ENCODE data around the gene SLC22A2.
A peak's percentile ranks its signal among the peaks of the same experiment; 100 is the strongest.

SLC22A2 gene

DNA sequence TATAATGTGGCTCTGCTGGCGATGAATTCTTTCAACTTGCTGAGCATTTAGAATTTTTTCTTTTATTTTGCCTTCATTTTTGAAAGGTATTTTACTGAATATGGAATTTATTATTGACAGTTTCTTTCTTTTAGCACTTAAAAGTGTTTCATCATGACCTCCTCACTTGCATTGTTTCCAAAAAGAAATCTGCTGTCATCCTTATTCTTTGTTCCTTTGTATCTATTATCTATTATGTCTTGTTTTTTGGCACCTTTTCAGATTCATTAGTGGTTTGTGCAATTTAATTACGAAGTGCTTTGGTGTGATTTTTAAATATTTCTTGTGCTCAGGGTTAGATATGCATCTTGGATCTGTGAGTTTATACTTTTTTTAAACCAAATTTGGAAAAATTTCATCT is 26.0 kb upstream of the SLC22A2 start:
- no peak overlapping the region for H3K27ac ChIP-seq (replicated peaks; ENCODE audit: low read length)
- H2AK5ac ChIP-seq (ENCODE audit: low read depth, low read length), result no peak overlapping the region
- no peak overlapping the region for H4K91ac ChIP-seq (ENCODE audit: low read depth, low read length, poor library complexity)
- H3K36me3 ChIP-seq (replicated peaks in 1 of 2; ENCODE audit: control insufficient read depth in 2 of 2, insufficient read depth in 2 of 2, low read length in 2 of 2), result no peaks in the 10 kb centered on the region
- H2BK15ac ChIP-seq (ENCODE audit: low read length), result no peak overlapping the region
- H3K4me1 ChIP-seq (ENCODE audit: control insufficient read depth in 2 of 2, insufficient read depth in 1 of 2, low read depth in 1 of 2, low read length in 2 of 2), result no peaks in the 10 kb centered on the region
- H2BK5ac ChIP-seq (ENCODE audit: low read length), result no peak overlapping the region
- H3K4me2 ChIP-seq (ENCODE audit: insufficient read depth, low read length, poor library complexity, severe bottlenecking), result no peak overlapping the region
- H3K79me1 ChIP-seq (ENCODE audit: low read depth, low read length), result no peaks in the 10 kb centered on the region
- no peak overlapping the region for H2BK120ac ChIP-seq (ENCODE audit: low read depth, low read length)
- no peak overlapping the region for H3K9ac ChIP-seq (ENCODE audit: low read depth, low read length, poor library complexity)
- WGBS, 2 donors (ENCODE audit: extremely low coverage in 2 of 2, insufficient read length in 2 of 2, insufficient replicate concordance in 1 of 2), result no CpG with 5 or more reads among the region's 2 CpGs
- H3K14ac ChIP-seq (ENCODE audit: low read length), result no peak overlapping the region
- no peaks in the 10 kb centered on the region for H3K9me3 ChIP-seq (replicated peaks in 1 of 2; ENCODE audit: control insufficient read depth in 2 of 2, insufficient read depth in 1 of 2, low read depth in 1 of 2, low read length in 2 of 2)
- no peak overlapping the region for H2BK12ac ChIP-seq (ENCODE audit: low read length)
- no peak overlapping the region for H3K4ac ChIP-seq (ENCODE audit: low read length)
- no peaks in the 10 kb centered on the region for H3K27me3 ChIP-seq (ENCODE audit: control insufficient read depth in 3 of 3, insufficient read depth in 3 of 3, low read depth in 1 of 3, low read length in 3 of 3)
- H3K4me3 ChIP-seq (ENCODE audit: low read length in 2 of 2), result no peak overlapping the region
- no peak overlapping the region for H3K23ac ChIP-seq (ENCODE audit: low read depth, low read length, poor library complexity)
- no peak for DNase-seq (ENCODE audit: low spot score)
- H3K18ac ChIP-seq (ENCODE audit: low read length), result no peak overlapping the region
- H4K8ac ChIP-seq (ENCODE audit: low read depth, low read length), result no peak overlapping the region
- no peak overlapping the region for H2AFZ ChIP-seq (ENCODE audit: low read length)

DNA sequence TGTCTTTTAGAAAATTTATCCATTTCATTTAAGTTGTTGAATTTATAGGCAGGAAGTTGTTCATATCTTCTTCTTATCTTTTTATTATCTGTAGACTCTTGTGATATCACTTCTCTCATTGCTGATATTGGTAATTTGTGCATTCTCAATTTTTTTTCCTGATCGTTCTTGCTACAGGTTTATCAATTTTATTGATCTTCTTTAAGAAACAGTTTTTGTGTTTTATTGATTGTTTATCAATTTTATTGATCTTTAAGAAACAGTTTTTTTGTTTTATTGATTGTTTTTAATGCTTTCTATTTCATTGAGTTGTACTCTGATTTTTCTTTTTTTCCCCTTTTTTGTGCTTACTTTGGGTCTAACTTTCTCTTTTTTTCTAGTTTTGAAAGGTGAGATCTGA is 23.8 kb upstream of the SLC22A2 start:
- H2BK12ac ChIP-seq (ENCODE audit: low read length), result no peak overlapping the region
- no peak overlapping the region for H3K4me3 ChIP-seq (ENCODE audit: low read length in 2 of 2)
- H3K9ac ChIP-seq (ENCODE audit: low read depth, low read length, poor library complexity), result no peak overlapping the region
- H2BK15ac ChIP-seq (ENCODE audit: low read length), result no peak overlapping the region
- no peak overlapping the region for H3K4me2 ChIP-seq (ENCODE audit: insufficient read depth, low read length, poor library complexity, severe bottlenecking)
- no peak overlapping the region for H3K27ac ChIP-seq (replicated peaks; ENCODE audit: low read length)
- H3K4ac ChIP-seq (ENCODE audit: low read length), result no peak overlapping the region
- H3K14ac ChIP-seq (ENCODE audit: low read length), result no peak overlapping the region
- H3K27me3 ChIP-seq (ENCODE audit: control insufficient read depth in 3 of 3, insufficient read depth in 3 of 3, low read depth in 1 of 3, low read length in 3 of 3), result no peaks in the 10 kb centered on the region
- H3K79me1 ChIP-seq (ENCODE audit: low read depth, low read length), result no peaks in the 10 kb centered on the region
- H4K8ac ChIP-seq (ENCODE audit: low read depth, low read length), result no peak overlapping the region
- H3K9me3 ChIP-seq (replicated peaks in 1 of 2; ENCODE audit: control insufficient read depth in 2 of 2, insufficient read depth in 1 of 2, low read depth in 1 of 2, low read length in 2 of 2), result no peaks in the 10 kb centered on the region
- no peak overlapping the region for H3K23ac ChIP-seq (ENCODE audit: low read depth, low read length, poor library complexity)
- no peak overlapping the region for H2AK5ac ChIP-seq (ENCODE audit: low read depth, low read length)
- H2BK5ac ChIP-seq (ENCODE audit: low read length), result no peak overlapping the region
- WGBS, 2 donors (ENCODE audit: extremely low coverage in 2 of 2, insufficient read length in 2 of 2, insufficient replicate concordance in 1 of 2), result no CpG with 5 or more reads among the region's 1 CpG
- no peaks in the 10 kb centered on the region for H3K36me3 ChIP-seq (replicated peaks in 1 of 2; ENCODE audit: control insufficient read depth in 2 of 2, insufficient read depth in 2 of 2, low read length in 2 of 2)
- H2AFZ ChIP-seq (ENCODE audit: low read length), result no peak overlapping the region
- H2BK120ac ChIP-seq (ENCODE audit: low read depth, low read length), result no peak overlapping the region
- H3K18ac ChIP-seq (ENCODE audit: low read length), result no peak overlapping the region
- no peak for DNase-seq (ENCODE audit: low spot score)
- no peak overlapping the region for H4K91ac ChIP-seq (ENCODE audit: low read depth, low read length, poor library complexity)
- H3K4me1 ChIP-seq (ENCODE audit: control insufficient read depth in 2 of 2, insufficient read depth in 1 of 2, low read depth in 1 of 2, low read length in 2 of 2), result no peaks in the 10 kb centered on the region

DNA sequence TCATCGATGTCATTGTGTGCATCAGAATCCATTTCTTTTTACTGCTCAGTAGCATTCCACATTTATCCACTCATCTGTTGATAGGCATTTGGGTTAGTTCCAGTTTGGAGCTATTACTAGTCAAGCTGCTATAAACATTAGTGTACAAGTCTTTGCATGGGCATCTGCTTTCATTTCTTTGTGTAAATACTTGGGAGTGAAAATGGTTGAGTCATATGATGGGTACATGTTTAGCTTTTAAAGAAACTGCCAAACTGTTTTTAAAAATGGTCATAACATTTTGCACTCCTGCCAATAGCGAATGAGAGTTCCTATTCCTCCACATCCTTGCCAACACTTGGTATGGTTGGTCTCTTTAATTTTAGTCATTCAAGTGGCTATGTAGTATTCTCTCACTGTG is 21.2 kb upstream of the SLC22A2 start:
- no peak overlapping the region for H2BK120ac ChIP-seq (ENCODE audit: low read depth, low read length)
- no peak overlapping the region for H3K9ac ChIP-seq (ENCODE audit: low read depth, low read length, poor library complexity)
- H3K4me2 ChIP-seq (ENCODE audit: insufficient read depth, low read length, poor library complexity, severe bottlenecking), result no peak overlapping the region
- no peak overlapping the region for H2AK5ac ChIP-seq (ENCODE audit: low read depth, low read length)
- H3K36me3 ChIP-seq (replicated peaks in 1 of 2; ENCODE audit: control insufficient read depth in 2 of 2, insufficient read depth in 2 of 2, low read length in 2 of 2), result no peaks in the 10 kb centered on the region
- no peaks in the 10 kb centered on the region for H3K9me3 ChIP-seq (replicated peaks in 1 of 2; ENCODE audit: control insufficient read depth in 2 of 2, insufficient read depth in 1 of 2, low read depth in 1 of 2, low read length in 2 of 2)
- WGBS, 2 donors (ENCODE audit: extremely low coverage in 2 of 2, insufficient read length in 2 of 2, insufficient replicate concordance in 1 of 2), result no CpG with 5 or more reads among the region's 2 CpGs
- H3K23ac ChIP-seq (ENCODE audit: low read depth, low read length, poor library complexity), result no peak overlapping the region
- no peak overlapping the region for H2BK5ac ChIP-seq (ENCODE audit: low read length)
- H4K8ac ChIP-seq (ENCODE audit: low read depth, low read length), result no peak overlapping the region
- H4K91ac ChIP-seq (ENCODE audit: low read depth, low read length, poor library complexity), result no peak overlapping the region
- no peak for DNase-seq (ENCODE audit: low spot score)
- peaks cover 0 to 4% (median 0%) of the 10 kb centered on the region in 3 experiments for H3K27me3 ChIP-seq (ENCODE audit: control insufficient read depth in 3 of 3, insufficient read depth in 3 of 3, low read depth in 1 of 3, low read length in 3 of 3)
- no peak overlapping the region for H3K14ac ChIP-seq (ENCODE audit: low read length)
- no peak overlapping the region for H3K27ac ChIP-seq (replicated peaks; ENCODE audit: low read length)
- H3K4ac ChIP-seq (ENCODE audit: low read length), result no peak overlapping the region
- no peak overlapping the region for H2BK12ac ChIP-seq (ENCODE audit: low read length)
- no peaks in the 10 kb centered on the region for H3K79me1 ChIP-seq (ENCODE audit: low read depth, low read length)
- no peak overlapping the region for H3K18ac ChIP-seq (ENCODE audit: low read length)
- H2BK15ac ChIP-seq (ENCODE audit: low read length), result no peak overlapping the region
- no peak overlapping the region for H3K4me3 ChIP-seq (ENCODE audit: low read length in 2 of 2)
- no peak overlapping the region for H2AFZ ChIP-seq (ENCODE audit: low read length)
- H3K4me1 ChIP-seq (ENCODE audit: control insufficient read depth in 2 of 2, insufficient read depth in 1 of 2, low read depth in 1 of 2, low read length in 2 of 2), result no peaks in the 10 kb centered on the region

DNA sequence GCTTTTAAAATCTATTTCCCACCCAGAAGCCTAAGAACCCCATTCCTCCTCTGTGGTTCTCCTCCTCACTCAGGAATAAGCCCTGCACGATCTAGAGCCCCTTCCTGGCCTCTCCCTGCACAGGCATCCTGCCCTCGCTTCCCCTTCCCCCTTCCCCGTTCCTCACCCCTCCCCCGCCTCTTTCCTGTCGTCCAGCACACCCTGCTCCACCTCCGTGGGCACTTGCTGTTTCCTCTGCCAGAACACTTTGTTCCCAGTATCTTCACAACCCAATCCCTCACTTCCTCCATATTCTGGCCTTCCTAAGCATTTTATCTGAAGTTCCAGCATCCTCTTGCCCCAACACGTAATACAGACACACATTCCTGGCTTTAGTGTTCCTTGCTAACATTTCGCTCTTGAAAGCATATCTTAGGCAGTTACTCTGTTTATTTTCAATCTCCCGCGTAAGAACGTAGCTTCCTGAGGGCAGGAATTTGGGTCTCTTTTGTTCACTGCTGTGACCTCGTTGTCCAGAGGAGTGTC is 20.2 kb upstream of the SLC22A2 start:
- H2AFZ ChIP-seq (ENCODE audit: low read length), result peak overlapping the region; percentile 21
- H3K14ac ChIP-seq (ENCODE audit: low read length), result no peak overlapping the region
- no peak for DNase-seq (ENCODE audit: low spot score)
- no peaks in the 10 kb centered on the region for H3K9me3 ChIP-seq (replicated peaks in 1 of 2; ENCODE audit: control insufficient read depth in 2 of 2, insufficient read depth in 1 of 2, low read depth in 1 of 2, low read length in 2 of 2)
- no peak overlapping the region for H4K91ac ChIP-seq (ENCODE audit: low read depth, low read length, poor library complexity)
- H2BK15ac ChIP-seq (ENCODE audit: low read length), result no peak overlapping the region
- H2BK120ac ChIP-seq (ENCODE audit: low read depth, low read length), result no peak overlapping the region
- peak overlapping the region; percentile 4 for H3K9ac ChIP-seq (ENCODE audit: low read depth, low read length, poor library complexity)
- H2BK5ac ChIP-seq (ENCODE audit: low read length), result no peak overlapping the region
- WGBS, 2 donors (ENCODE audit: extremely low coverage in 2 of 2, insufficient read length in 2 of 2, insufficient replicate concordance in 1 of 2), result no CpG with 5 or more reads among the region's 12 CpGs
- no peak overlapping the region for H3K18ac ChIP-seq (ENCODE audit: low read length)
- H3K4me2 ChIP-seq (ENCODE audit: insufficient read depth, low read length, poor library complexity, severe bottlenecking), result no peak overlapping the region
- no peaks in the 10 kb centered on the region for H3K36me3 ChIP-seq (replicated peaks in 1 of 2; ENCODE audit: control insufficient read depth in 2 of 2, insufficient read depth in 2 of 2, low read length in 2 of 2)
- H2BK12ac ChIP-seq (ENCODE audit: low read length), result no peak overlapping the region
- H3K4ac ChIP-seq (ENCODE audit: low read length), result no peak overlapping the region
- no peak overlapping the region for H3K23ac ChIP-seq (ENCODE audit: low read depth, low read length, poor library complexity)
- H3K79me1 ChIP-seq (ENCODE audit: low read depth, low read length), result no peaks in the 10 kb centered on the region
- no peak overlapping the region for H4K8ac ChIP-seq (ENCODE audit: low read depth, low read length)
- no peak overlapping the region for H3K27ac ChIP-seq (replicated peaks; ENCODE audit: low read length)
- no peak overlapping the region for H2AK5ac ChIP-seq (ENCODE audit: low read depth, low read length)
- H3K4me3 ChIP-seq (ENCODE audit: low read length in 2 of 2), result no peak overlapping the region
- no peaks in the 10 kb centered on the region for H3K4me1 ChIP-seq (ENCODE audit: control insufficient read depth in 2 of 2, insufficient read depth in 1 of 2, low read depth in 1 of 2, low read length in 2 of 2)
- peaks cover 0 to 4% (median 0%) of the 10 kb centered on the region in 3 experiments for H3K27me3 ChIP-seq (ENCODE audit: control insufficient read depth in 3 of 3, insufficient read depth in 3 of 3, low read depth in 1 of 3, low read length in 3 of 3)
